Glomerular visceral epithelial cell (primary cell): ENCODE data around the gene AP1M1.
"Not testable (repeated sequence)": the region's sequence is repeated elsewhere in the genome, so short reads cannot be mapped to it uniquely, and the experiment has no call there.

Source experiments
- DNase-seq: peaks from one replicate; pipeline ENCODE4 v3.0.0-alpha.2; 2016; ENCODE audit errors: extremely low spot score

Gene AP1M1

GRCh38 chr19:16197622-16198369 lies at the start of gene AP1M1:
TSS of gene AP1M1 (plus strand) at chr19:16197911. CDS start at chr19:16198027, 116 bp downstream.
- peak; percentile 100 for DNase-seq

GRCh38 chr19:16148443-16149229 lies 49.1 kb upstream of the AP1M1 start:
- DNase-seq, result no peak

- DNase-seq, result no peak
Measured at GRCh38 chr19:16153582-16154336, 44.0 kb upstream of the AP1M1 start.

- DNase-seq, result no peak
Measured at GRCh38 chr19:16154557-16154956, 43.2 kb upstream of the AP1M1 start.

- no peak for DNase-seq
Measured at GRCh38 chr19:16155128-16155527, 42.6 kb upstream of the AP1M1 start.

- no peak for DNase-seq
Measured at GRCh38 chr19:16156904-16157303, 40.8 kb upstream of the AP1M1 start.

- DNase-seq, result no peak
Measured at GRCh38 chr19:16157601-16158000, 40.1 kb upstream of the AP1M1 start.

GRCh38 chr19:16159655-16160054 lies 38.1 kb upstream of the AP1M1 start:
- DNase-seq, result no peak

GRCh38 chr19:16160445-16160942 lies 37.2 kb upstream of the AP1M1 start:
- DNase-seq, result no peak

- DNase-seq, result peak; percentile 61
Measured at GRCh38 chr19:16160943-16161560, 36.7 kb upstream of the AP1M1 start.

GRCh38 chr19:16161840-16162239 lies 35.9 kb upstream of the AP1M1 start:
- DNase-seq, result peak; percentile 32

GRCh38 chr19:16164222-16164890 lies 33.4 kb upstream of the AP1M1 start:
- no peak for DNase-seq

- no peak for DNase-seq
Measured at GRCh38 chr19:16166417-16166816, 31.3 kb upstream of the AP1M1 start.

GRCh38 chr19:16167055-16167454 lies 30.7 kb upstream of the AP1M1 start:
- DNase-seq, result no peak

- DNase-seq, result no peak
Measured at GRCh38 chr19:16168465-16169081, 29.1 kb upstream of the AP1M1 start.

GRCh38 chr19:16170134-16170533 lies 27.6 kb upstream of the AP1M1 start:
- no peak for DNase-seq

GRCh38 chr19:16175954-16176353 lies 21.8 kb upstream of the AP1M1 start:
- no peak for DNase-seq

GRCh38 chr19:16178866-16179265 lies 18.8 kb upstream of the AP1M1 start:
- not testable (repeated sequence) for DNase-seq

GRCh38 chr19:16180611-16181010 lies 17.1 kb upstream of the AP1M1 start:
- DNase-seq, result peak; percentile 60

GRCh38 chr19:16184665-16185122 lies 13.0 kb upstream of the AP1M1 start:
- no peak for DNase-seq
